GM18951 (cell line): ENCODE measurements around the gene PDE4D.

Experiments
- POLR2A ChIP-seq: IDR thresholded peaks from 4 replicates; pipeline ENCODE4 v1.6.1; 2011; ENCODE audit warnings: mild to moderate bottlenecking; ENCODE audit not compliant: insufficient read length, insufficient read depth; ENCODE audit errors: extremely low read depth
- in situ Hi-C: fragments of 300-500 bp; cut with MboI; formaldehyde crosslinking; loops from one replicate; pipeline ENCODE4 v1.12.0; 2022; ENCODE audit warnings: low sequenced_read_pairs, mixed read lengths, inconsistent platforms; ENCODE audit not compliant: unreplicated experiment

The PDE4D gene

GRCh38 chr5:59704936-59705335 lies 188.6 kb downstream of the PDE4D start:
- no peak for TF ChIP-seq POLR2A
- in situ Hi-C loops = no loop called here

GRCh38 chr5:59703789-59704188 lies 189.7 kb downstream of the PDE4D start:
- TF ChIP-seq POLR2A = no peak

GRCh38 chr5:59698207-59699178 lies 195.0 kb downstream of the PDE4D start:
- no peak for TF ChIP-seq POLR2A
- in situ Hi-C loops = no loop called here

More at GRCh38 chr5:59703789-59704188, 189.7 kb downstream of the PDE4D start:
- in situ Hi-C loops = no loop called here

GRCh38 chr5:59694411-59694810 lies 199.1 kb downstream of the PDE4D start:
- in situ Hi-C loops = no loop called here

GRCh38 chr5:59693492-59694309 lies 199.8 kb downstream of the PDE4D start:
- in situ Hi-C loops = no loop called here
- no peak for TF ChIP-seq POLR2A

More at GRCh38 chr5:59694411-59694810, 199.1 kb downstream of the PDE4D start:
- no peak for TF ChIP-seq POLR2A

GRCh38 chr5:59685793-59686192 lies 207.7 kb downstream of the PDE4D start:
- no peak for TF ChIP-seq POLR2A
- in situ Hi-C loops = no loop called here

- in situ Hi-C loops = no loop called here
- TF ChIP-seq POLR2A = no peak
Observed at GRCh38 chr5:59685191-59685530, 208.4 kb downstream of the PDE4D start.

- TF ChIP-seq POLR2A = no peak
- in situ Hi-C loops = no loop called here
Observed at GRCh38 chr5:59684388-59685190, 208.9 kb downstream of the PDE4D start.

GRCh38 chr5:59683311-59683710 lies 210.2 kb downstream of the PDE4D start:
- in situ Hi-C loops = no loop called here
- no peak for TF ChIP-seq POLR2A

- in situ Hi-C loops = no loop called here
- TF ChIP-seq POLR2A = no peak
Observed at GRCh38 chr5:59682542-59682941, 211.0 kb downstream of the PDE4D start.

GRCh38 chr5:59678943-59679342 lies 214.6 kb downstream of the PDE4D start:
- in situ Hi-C loops = no loop called here
- no peak for TF ChIP-seq POLR2A

GRCh38 chr5:59674763-59675162 lies 218.8 kb downstream of the PDE4D start:
- TF ChIP-seq POLR2A = no peak
- in situ Hi-C loops = loop anchor here (25.0 kb wide), 1 partner anchor 287 kb away; no protein-coding TSS in a partner anchor
